GM12878 (cell line): ENCODE measurements around the gene WDR53. TPM values are rescaled to one million over a fixed set of nuclear protein-coding genes. Genes with fewer than 3 reads are reported as not detected.
A peak's percentile ranks its signal among the peaks of the same experiment; 100 is the strongest.
"Not testable (repeated sequence)": the region's sequence is repeated elsewhere in the genome, so short reads cannot be mapped to it uniquely, and the experiment has no call there.

Experiments
- ATAC-seq: fragments of 200-7000 bp; cut with Tn5 transposase; 3 replicates; pipeline ENCODE4 v1.9.1; 2020; ENCODE audit warnings: mild to moderate bottlenecking, moderate library complexity
- BruUV-seq: library from RNA; stranded (reverse); fragments of 400-500 nt; replicated peaks from 2 replicates; lab custom pipeline; 2021; lab: Mats Ljungman, UMichigan
- CTCF ChIA-PET: fragments of 300-600 bp; sonication (Branson Sonifier 250); formaldehyde crosslinking; extraction: SDS; loops from one replicate; lab custom pipeline; 2021; ENCODE audit warnings: inconsistent platforms; lab: Yijun Ruan, JAX
- POLR2A ChIA-PET: fragments of 350-600 bp; formaldehyde crosslinking; extraction: SDS; loops from one replicate; lab custom pipeline; 2021; ENCODE audit warnings: inconsistent platforms; lab: Charles Lee
- RAD21 ChIA-PET: fragments of 300-600 bp; sonication (Branson Sonifier 250); formaldehyde crosslinking; loops from one replicate; lab custom pipeline; 2023; ENCODE audit warnings: antibody characterized with exemption; ENCODE audit not compliant: unreplicated experiment; lab: Charles Lee
- SMC1A ChIA-PET: fragments of 300-600 bp; sonication (Branson Sonifier 250); formaldehyde crosslinking; loops from one replicate; lab custom pipeline; 2023; ENCODE audit not compliant: unreplicated experiment, uncharacterized antibody; lab: Charles Lee
- DNase-seq: peaks from one replicate; pipeline ENCODE4 v3.0.0-alpha.2; 2011; ENCODE audit warnings: low read depth, low spot score
- FAIRE-seq: peaks from 3 replicates; lab custom pipeline; 2011; peaks lifted over from hg19 to GRCh38; lab: Jason Lieb, UNC
- H2AFZ ChIP-seq: 2 replicates; pipeline ENCODE4 v1.6.0; 2011; ENCODE audit warnings: low read depth, low read length, control low read depth; ENCODE audit not compliant: control insufficient read depth
- H3K27ac ChIP-seq: 2 replicates; pipeline ENCODE4 v1.5.1; 2011; ENCODE audit warnings: control low read depth; ENCODE audit not compliant: control insufficient read depth, insufficient read depth
- H3K27me3 ChIP-seq, 2 experiments: replicated peaks in 1 of 2; 2 replicates each; pipeline versions ENCODE4 v1.6.0 to v1.6.1; 2011; ENCODE audit warnings: low read length in 1 of 2; ENCODE audit not compliant: control insufficient read depth in 2 of 2, insufficient read depth in 2 of 2
- H3K36me3 ChIP-seq, 2 experiments: 2 replicates each; pipeline ENCODE4 v1.5.1; 2011; ENCODE audit warnings: low read length in 1 of 2; ENCODE audit not compliant: control insufficient read depth in 2 of 2, insufficient read depth in 2 of 2
- H3K4me1 ChIP-seq: 2 replicates; pipeline ENCODE4 v1.6.1; 2011; ENCODE audit warnings: mild to moderate bottlenecking, low read length, moderate library complexity, mixed read lengths; ENCODE audit not compliant: control insufficient read depth, insufficient read depth
- H3K4me2 ChIP-seq: 2 replicates; pipeline ENCODE4 v1.6.0; 2011; ENCODE audit warnings: control low read depth; ENCODE audit not compliant: control insufficient read depth, insufficient read depth
- H3K4me3 ChIP-seq: fragments of 200-600 bp; sonication (generic); 2 replicates; pipeline ENCODE4 v1.5.1; 2016
- H3K79me2 ChIP-seq: 2 replicates; pipeline ENCODE4 v1.6.0; 2011; ENCODE audit warnings: low read length; ENCODE audit not compliant: control insufficient read depth, insufficient read depth
- H3K9ac ChIP-seq: 2 replicates; pipeline ENCODE4 v1.8.0; 2011; ENCODE audit warnings: low read length, control low read depth, mixed read lengths; ENCODE audit not compliant: control insufficient read depth, insufficient read depth
- H3K9me3 ChIP-seq: replicated peaks from 3 replicates; pipeline ENCODE4 v1.5.1; 2011; ENCODE audit warnings: mild to moderate bottlenecking, low read length; ENCODE audit not compliant: control insufficient read depth, insufficient read depth
- H4K20me1 ChIP-seq: 2 replicates; pipeline ENCODE4 v1.6.0; 2011; ENCODE audit not compliant: control insufficient read depth, insufficient read depth
- HDAC6 ChIP-seq: fragments of 200-600 bp; sonication (generic); IDR thresholded peaks from one replicate; pipeline ENCODE4 v1.8.0; 2017; ENCODE audit warnings: antibody characterized with exemption; ENCODE audit not compliant: unreplicated experiment
- MYC ChIP-seq: IDR thresholded peaks from 2 replicates; pipeline ENCODE4 v1.6.1; 2011; ENCODE audit warnings: mild to moderate bottlenecking, low read length, moderate library complexity, inconsistent platforms; ENCODE audit not compliant: insufficient read depth, insufficient replicate concordance, insufficient read length, severe bottlenecking
- PAX8 ChIP-seq: fragments of 450-650 bp; IDR thresholded peaks from 2 replicates; pipeline ENCODE4 v1.6.1; 2017; ENCODE audit warnings: mild to moderate bottlenecking, moderate library complexity
- POLR2AphosphoS2 ChIP-seq: IDR thresholded peaks from 2 replicates; pipeline ENCODE4 v1.6.1; 2011; ENCODE audit warnings: low read depth, mild to moderate bottlenecking, low read length, improper control_type of control experiment, moderate library complexity
- TARDBP ChIP-seq: IDR thresholded peaks from 2 replicates; pipeline ENCODE4 v1.6.1; 2016; ENCODE audit warnings: borderline replicate concordance
- USF1 ChIP-seq: IDR thresholded peaks from 2 replicates; pipeline ENCODE4 v1.6.1; 2011; ENCODE audit warnings: borderline replicate concordance, low read depth, mild to moderate bottlenecking, moderate library complexity, mixed read lengths, low read length; ENCODE audit not compliant: insufficient read depth; ENCODE audit errors: extremely low read length
- WGBS: methylation state at CpG from one replicate; pipeline ENCODE4 v1.1.6; 2016; ENCODE audit warnings: low lambda C conversion rate; ENCODE audit not compliant: insufficient replicate concordance, insufficient coverage; ENCODE audit errors: missing lambda C conversion rate; 5-methylcytosine and 5-hydroxymethylcytosine counted together
- in situ Hi-C: fragments of 300-500 bp; cut with MboI; formaldehyde crosslinking; loops from 9 replicates; pipeline ENCODE4 v1.14.3; 2018; ENCODE audit warnings: mixed read lengths
- intact Hi-C: fragments of 100-400 bp; cut with micrococcal nuclease; formaldehyde crosslinking; loops from one replicate; pipeline ENCODE4 v1.14.2; 2022; ENCODE audit not compliant: unreplicated experiment
- polyA plus RNA-seq, 11 experiments: library from polyadenylated mRNA; depleted of rRNA in 4 of 11; unstranded in 6 of 11; stranded (reverse) in 5 of 11; fragments of >200 nt; fragmentation: Nextera tagmentation in 4 of 11; fragmentation: Illumina TruSeq in 1 of 11; extraction: Ambion mirVana in 4 of 11; extraction: Trizol in 1 of 11; gene quantifications; 1 replicate in 1 of 11; 2 replicates in 10 of 11; pipeline versions ENCODE4 v1.2.1 to v1.2.3, GENCODE V29; 2011 to 2016; ENCODE audit warnings: inconsistent platforms in 2 of 11, missing spikeins in 2 of 11, low read depth in 1 of 11
- total RNA-seq, 4 experiments: library from RNA; depleted of rRNA in 3 of 4; stranded (reverse); fragments of >200 nt in 3 of 4; fragmentation: Illumina TruSeq in 1 of 4; extraction: Trizol in 1 of 4; gene quantifications; 2 replicates each; pipeline versions ENCODE4 v1.2.1 to v1.2.3, GENCODE V29; 2013 to 2021
- TF ChIP-seq, protein P1 (sequence below): fragments of 150-350 bp; IDR thresholded peaks from 2 replicates; pipeline ENCODE4 v1.6.1; 2016; ENCODE audit warnings: low read depth, low read length
- TF ChIP-seq, protein P2 (sequence below): IDR thresholded peaks from 2 replicates; pipeline ENCODE4 v1.6.1; 2012; ENCODE audit warnings: low read length, inconsistent platforms

WDR53 gene
- total and polyA plus RNA-seq, 10 of the 15 experiments (the other 5 are each of a cell fraction or from before 2014, with no cell fraction given), result 7.7 to 20.3 (median 15.7) TPM

GRCh38 chr3:196521291-196521690, 47.1 kb downstream of the WDR53 start:
- H3K4me2 ChIP-seq, H3K36me3 ChIP-seq, H3K9ac ChIP-seq, H3K27me3 ChIP-seq, H3K79me2 ChIP-seq, H3K27ac ChIP-seq, FAIRE-seq, DNase-seq, H3K4me1 ChIP-seq, H3K4me3 ChIP-seq, ATAC-seq, BruUV-seq, H4K20me1 ChIP-seq, H2AFZ ChIP-seq, intact Hi-C loops: not testable (repeated sequence)
- ChIA-PET POLR2A (interaction anchor here (0.6 to 1.0 kb wide), 2 partner anchors 11 to 260 kb away, joined by 3 read pairs; no protein-coding TSS in a partner anchor), RAD21 (interaction anchor here (2.6 kb wide), 1 partner anchor 268 kb away, joined by 10 read pairs; no protein-coding TSS in a partner anchor), CTCF (interaction anchor here (0.5 to 4.9 kb wide), 9 partner anchors 9 to 660 kb away, joined by 3 to 48 read pairs (median 5); partner anchors contain the start of gene DYNLT2B), SMC1A (interaction anchor here (1.1 to 2.0 kb wide), 2 partner anchors 266 to 307 kb away, joined by 3 to 9 read pairs; no protein-coding TSS in a partner anchor)
- in situ Hi-C loops, result loop anchor here (5.0 kb wide), 1 partner anchor 269 kb away; no protein-coding TSS in a partner anchor
- WGBS, result 83% methylated on average over 12 of the region's 12 CpGs
- peaks cover 38% of the 10 kb centered on the region for H3K9me3 ChIP-seq

DNA sequence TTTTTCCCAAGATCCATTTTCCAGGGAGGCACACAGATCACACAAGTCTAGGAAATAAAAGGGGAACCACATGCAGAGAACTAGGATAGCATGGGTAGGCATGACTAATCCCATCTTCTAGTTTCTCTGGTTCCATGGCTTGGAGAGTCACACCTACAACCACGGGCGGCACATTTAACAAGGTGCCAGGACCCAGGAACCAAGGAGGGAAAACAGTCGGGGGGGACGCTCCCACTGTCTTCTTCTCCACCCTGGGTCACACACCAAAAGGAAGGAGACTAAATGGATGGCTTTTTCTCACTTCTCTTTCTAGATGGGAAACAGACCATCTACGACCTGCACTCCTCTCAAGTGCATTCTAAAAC, 48.7 kb downstream of the WDR53 start:
- Histone ChIP-seq H3K79me2 (no peaks in the 10 kb centered on the region), H3K27ac (no peak overlapping the region), H2AFZ (no peak overlapping the region), H3K27me3 (no peaks in the 10 kb centered on the region), H3K4me3 (no peak overlapping the region), H3K36me3 (no peaks in the 10 kb centered on the region), H4K20me1 (no peaks in the 10 kb centered on the region), H3K9me3 (peaks cover 38% of the 10 kb centered on the region), H3K9ac (no peak overlapping the region), H3K4me2 (no peak overlapping the region), H3K4me1 (no peaks in the 10 kb centered on the region)
- ChIA-PET SMC1A (interaction anchor here (1.0 to 2.5 kb wide), 5 partner anchors 47 to 446 kb away, joined by 3 to 6 read pairs (median 5); no protein-coding TSS in a partner anchor), POLR2A (no interaction called here), RAD21 (interaction anchor here (1.4 to 3.2 kb wide), 2 partner anchors 33 to 266 kb away, joined by 11 to 15 read pairs; no protein-coding TSS in a partner anchor), CTCF (interaction anchor here (0.6 to 2.8 kb wide), 8 partner anchors 8 to 660 kb away, joined by 3 to 13 read pairs (median 7); no protein-coding TSS in a partner anchor)
- in situ Hi-C loops, result loop anchor here (5.0 kb wide), 1 partner anchor 267 kb away; no protein-coding TSS in a partner anchor
- 50% methylated on average over 5 of the region's 5 CpGs for WGBS
- ATAC-seq (no peak), FAIRE-seq (no peak), DNase-seq (no peak)
- BruUV-seq, result no TSS peak
- intact Hi-C loops, result no loop called here
- peak; percentile 18 for TF ChIP-seq USF1
- TF ChIP-seq PAX8, result no peak
- TF ChIP-seq, protein P1, sequence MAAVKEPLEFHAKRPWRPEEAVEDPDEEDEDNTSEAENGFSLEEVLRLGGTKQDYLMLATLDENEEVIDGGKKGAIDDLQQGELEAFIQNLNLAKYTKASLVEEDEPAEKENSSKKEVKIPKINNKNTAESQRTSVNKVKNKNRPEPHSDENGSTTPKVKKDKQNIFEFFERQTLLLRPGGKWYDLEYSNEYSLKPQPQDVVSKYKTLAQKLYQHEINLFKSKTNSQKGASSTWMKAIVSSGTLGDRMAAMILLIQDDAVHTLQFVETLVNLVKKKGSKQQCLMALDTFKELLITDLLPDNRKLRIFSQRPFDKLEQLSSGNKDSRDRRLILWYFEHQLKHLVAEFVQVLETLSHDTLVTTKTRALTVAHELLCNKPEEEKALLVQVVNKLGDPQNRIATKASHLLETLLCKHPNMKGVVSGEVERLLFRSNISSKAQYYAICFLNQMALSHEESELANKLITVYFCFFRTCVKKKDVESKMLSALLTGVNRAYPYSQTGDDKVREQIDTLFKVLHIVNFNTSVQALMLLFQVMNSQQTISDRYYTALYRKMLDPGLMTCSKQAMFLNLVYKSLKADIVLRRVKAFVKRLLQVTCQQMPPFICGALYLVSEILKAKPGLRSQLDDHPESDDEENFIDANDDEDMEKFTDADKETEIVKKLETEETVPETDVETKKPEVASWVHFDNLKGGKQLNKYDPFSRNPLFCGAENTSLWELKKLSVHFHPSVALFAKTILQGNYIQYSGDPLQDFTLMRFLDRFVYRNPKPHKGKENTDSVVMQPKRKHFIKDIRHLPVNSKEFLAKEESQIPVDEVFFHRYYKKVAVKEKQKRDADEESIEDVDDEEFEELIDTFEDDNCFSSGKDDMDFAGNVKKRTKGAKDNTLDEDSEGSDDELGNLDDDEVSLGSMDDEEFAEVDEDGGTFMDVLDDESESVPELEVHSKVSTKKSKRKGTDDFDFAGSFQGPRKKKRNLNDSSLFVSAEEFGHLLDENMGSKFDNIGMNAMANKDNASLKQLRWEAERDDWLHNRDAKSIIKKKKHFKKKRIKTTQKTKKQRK, result 0 out of 2 replicates have a peak, but pooled peaks have one; percentile 21
- TF ChIP-seq HDAC6, result no peak
- no peak for TF ChIP-seq TARDBP
- no peak for TF ChIP-seq POLR2AphosphoS2
- TF ChIP-seq, protein P2, sequence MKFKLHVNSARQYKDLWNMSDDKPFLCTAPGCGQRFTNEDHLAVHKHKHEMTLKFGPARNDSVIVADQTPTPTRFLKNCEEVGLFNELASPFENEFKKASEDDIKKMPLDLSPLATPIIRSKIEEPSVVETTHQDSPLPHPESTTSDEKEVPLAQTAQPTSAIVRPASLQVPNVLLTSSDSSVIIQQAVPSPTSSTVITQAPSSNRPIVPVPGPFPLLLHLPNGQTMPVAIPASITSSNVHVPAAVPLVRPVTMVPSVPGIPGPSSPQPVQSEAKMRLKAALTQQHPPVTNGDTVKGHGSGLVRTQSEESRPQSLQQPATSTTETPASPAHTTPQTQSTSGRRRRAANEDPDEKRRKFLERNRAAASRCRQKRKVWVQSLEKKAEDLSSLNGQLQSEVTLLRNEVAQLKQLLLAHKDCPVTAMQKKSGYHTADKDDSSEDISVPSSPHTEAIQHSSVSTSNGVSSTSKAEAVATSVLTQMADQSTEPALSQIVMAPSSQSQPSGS, result no peak
- TF ChIP-seq MYC, result no peak
